HFFc6 (cell line): ENCODE data around the gene CACNB4. TPM values are rescaled to one million over a fixed set of nuclear protein-coding genes. Genes with fewer than 3 reads are reported as not detected.
"Not testable (repeated sequence)": the region's sequence is repeated elsewhere in the genome, so short reads cannot be mapped to it uniquely, and the experiment has no call there.

Source experiments
- DNase-seq: peaks from one replicate; pipeline ENCODE4 v3.0.0-alpha.2; 2018
- H3K27ac Mint-ChIP-seq: 2 replicates; pipeline ENCODE4 v1.8.0; 2020; ENCODE audit warnings: mild to moderate bottlenecking, mixed read lengths
- H3K27me3 Mint-ChIP-seq: 2 replicates; pipeline ENCODE4 v1.8.0; 2021; ENCODE audit warnings: mild to moderate bottlenecking, moderate library complexity, mixed read lengths; ENCODE audit not compliant: insufficient read depth
- H3K36me3 Mint-ChIP-seq: 2 replicates; pipeline ENCODE4 v1.8.0; 2021; ENCODE audit warnings: low read depth, mixed read lengths
- H3K4me1 Mint-ChIP-seq: 2 replicates; pipeline ENCODE4 v1.8.0; 2020; ENCODE audit warnings: low read depth, mixed read lengths
- H3K4me3 Mint-ChIP-seq: 2 replicates; pipeline ENCODE4 v1.8.0; 2020; ENCODE audit warnings: mild to moderate bottlenecking, moderate library complexity, mixed read lengths
- H3K9me3 Mint-ChIP-seq: 2 replicates; pipeline ENCODE4 v1.8.0; 2020; ENCODE audit warnings: mild to moderate bottlenecking, mixed read lengths
- CTCF ChIP-seq: fragments of 200-600 bp; sonication (generic); IDR thresholded peaks from 2 replicates; pipeline ENCODE4 v1.5.0; 2021; ENCODE audit warnings: antibody characterized with exemption, mild to moderate bottlenecking
- total RNA-seq, 6 experiments: library from RNA; stranded (reverse); fragmentation: NEBNext Ultra II Directional; extraction: Animal tissue kit (Norgen Biotek cat#: 25700); gene quantifications; 2 replicates in 1 of 6; 3 replicates in 5 of 6; pipeline ENCODE4 v1.2.3, GENCODE V29; 2021

CACNB4 gene
- total RNA-seq, 6 experiments from 2014 or later, result 0.05 to 0.23 (median 0.21) TPM; not detected in 3

- Mint-ChIP-seq H3K9me3 (no peaks in the 10 kb centered on the region), H3K4me3 (no peak overlapping the region), H3K27me3 (peaks cover 18% of the 10 kb centered on the region), H3K36me3 (no peaks in the 10 kb centered on the region), H3K4me1 (no peaks in the 10 kb centered on the region; the same call in 1 of the 2 replicates), H3K27ac (no peak overlapping the region)
- peak; percentile 92 for TF ChIP-seq CTCF
- peak; percentile 28 for DNase-seq
Observed at GRCh38 chr2:151999053-151999452, 99.8 kb downstream of the CACNB4 start.

- no peaks in the 10 kb centered on the region for H3K4me1 Mint-ChIP-seq
- H3K36me3 Mint-ChIP-seq, result no peaks in the 10 kb centered on the region
- DNase-seq, result no peak
- no peak overlapping the region for H3K27ac Mint-ChIP-seq
- no peak for TF ChIP-seq CTCF
- no peak overlapping the region for H3K4me3 Mint-ChIP-seq
- no peaks in the 10 kb centered on the region for H3K9me3 Mint-ChIP-seq
- H3K27me3 Mint-ChIP-seq, result peaks cover 21% of the 10 kb centered on the region
Observed at GRCh38 chr2:151996243-151997003, 102.4 kb downstream of the CACNB4 start.

GRCh38 chr2:151995161-151995557, 103.7 kb downstream of the CACNB4 start:
- H3K9me3 Mint-ChIP-seq, result no peaks in the 10 kb centered on the region
- H3K27ac Mint-ChIP-seq, result no peak overlapping the region
- no peak for TF ChIP-seq CTCF
- DNase-seq, result no peak
- peaks cover 20% of the 10 kb centered on the region for H3K27me3 Mint-ChIP-seq
- H3K4me3 Mint-ChIP-seq, result no peak overlapping the region
- no peaks in the 10 kb centered on the region for H3K36me3 Mint-ChIP-seq
- no peaks in the 10 kb centered on the region for H3K4me1 Mint-ChIP-seq

- H3K27ac Mint-ChIP-seq, H3K36me3 Mint-ChIP-seq, H3K4me1 Mint-ChIP-seq: not testable (repeated sequence)
Observed at GRCh38 chr2:151994178-151994577, 104.7 kb downstream of the CACNB4 start.

GRCh38 chr2:151991010-151991409, 107.8 kb downstream of the CACNB4 start:
- Mint-ChIP-seq H3K9me3 (no peaks in the 10 kb centered on the region), H3K27ac (no peak overlapping the region), H3K27me3 (peaks cover 10% of the 10 kb centered on the region), H3K4me1 (no peaks in the 10 kb centered on the region), H3K4me3 (no peak overlapping the region), H3K36me3 (no peaks in the 10 kb centered on the region)
- TF ChIP-seq CTCF, result no peak
- DNase-seq, result no peak

More at GRCh38 chr2:151994178-151994577, 104.7 kb downstream of the CACNB4 start:
- peaks cover 19% of the 10 kb centered on the region for H3K27me3 Mint-ChIP-seq
- H3K4me3 Mint-ChIP-seq, DNase-seq, H3K9me3 Mint-ChIP-seq: not testable (repeated sequence)

- no peaks in the 10 kb centered on the region for H3K4me1 Mint-ChIP-seq
- no peak for DNase-seq
- no peaks in the 10 kb centered on the region for H3K36me3 Mint-ChIP-seq
- no peak for TF ChIP-seq CTCF
- peaks cover 10% of the 10 kb centered on the region for H3K27me3 Mint-ChIP-seq
- H3K4me3 Mint-ChIP-seq, result no peak overlapping the region
- no peaks in the 10 kb centered on the region for H3K9me3 Mint-ChIP-seq
- no peak overlapping the region for H3K27ac Mint-ChIP-seq
Observed at GRCh38 chr2:151989378-151989777, 109.5 kb downstream of the CACNB4 start.
